Stimulated activated CD4-positive, alpha-beta T cell treated with anti-CD3 and anti-CD28 coated beads, TNF-alpha, amount 100 ng/mL, for 24 hours (primary cell): ENCODE results near the gene ASPSCR1.
A peak's percentile ranks its signal among the peaks of the same experiment; 100 is the strongest.
"Not testable (repeated sequence)": the region's sequence is repeated elsewhere in the genome, so short reads cannot be mapped to it uniquely, and the experiment has no call there.

Experiments used
- DNase-seq, 3 experiments: peaks; one replicate each; pipeline ENCODE4 v3.0.0-alpha.2; 2020; ENCODE audit warnings: low read depth in 3 of 3

Gene ASPSCR1

DNA sequence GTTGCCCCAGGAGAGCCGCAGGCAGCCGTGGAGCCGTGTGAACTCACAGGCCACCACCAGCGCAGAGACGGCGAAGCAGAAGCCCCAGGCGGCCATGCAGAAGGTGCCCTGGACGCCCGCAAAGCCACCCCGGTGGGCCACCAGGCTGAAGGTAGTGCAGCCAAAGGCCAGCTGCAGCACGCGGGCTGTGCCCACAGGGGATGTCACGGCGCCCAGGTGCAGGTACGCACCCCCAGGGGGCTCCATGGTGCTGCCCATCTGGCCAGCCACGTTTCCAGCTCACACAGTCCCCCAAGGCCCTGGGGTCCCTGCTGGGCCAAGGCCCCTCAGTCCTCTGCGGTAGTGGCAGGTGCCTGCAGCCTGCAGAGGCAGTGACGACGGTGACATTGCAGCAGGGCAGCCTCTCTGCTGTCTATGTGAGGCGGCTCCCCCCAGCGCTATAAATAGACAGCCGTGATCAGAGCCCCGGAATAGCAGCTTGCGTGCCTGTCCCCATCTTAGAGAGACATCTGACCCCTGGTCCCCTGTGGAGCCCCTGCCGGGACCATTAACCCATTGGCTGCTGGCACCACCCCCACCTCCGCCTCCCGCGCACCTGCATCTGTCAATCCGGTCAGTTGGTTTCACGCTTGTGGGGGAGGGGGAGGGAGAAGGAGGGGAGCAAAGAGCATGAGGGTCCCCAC is 35.8 kb upstream of the ASPSCR1 start:
- DNase-seq: no peak

DNA sequence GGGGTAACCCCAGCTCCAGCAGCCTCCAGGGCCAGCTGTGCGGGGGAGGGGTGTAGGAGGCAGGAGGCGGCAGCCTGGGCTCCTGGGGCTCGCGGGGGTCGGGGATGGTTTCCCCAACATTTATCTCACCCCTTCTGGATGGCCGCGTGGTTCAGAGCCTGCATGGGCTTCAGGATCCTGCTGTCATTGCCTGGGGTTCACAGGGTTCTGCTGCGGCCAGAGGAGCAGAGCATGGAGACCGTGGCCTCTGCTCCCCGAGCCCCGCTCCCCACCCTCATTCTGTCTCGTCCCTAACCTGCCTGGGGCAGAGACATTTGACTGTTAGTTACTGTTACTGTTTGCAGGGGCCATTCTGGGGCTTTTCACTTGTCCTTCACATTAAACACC is 35.3 kb upstream of the ASPSCR1 start:
- no peak for DNase-seq

DNA sequence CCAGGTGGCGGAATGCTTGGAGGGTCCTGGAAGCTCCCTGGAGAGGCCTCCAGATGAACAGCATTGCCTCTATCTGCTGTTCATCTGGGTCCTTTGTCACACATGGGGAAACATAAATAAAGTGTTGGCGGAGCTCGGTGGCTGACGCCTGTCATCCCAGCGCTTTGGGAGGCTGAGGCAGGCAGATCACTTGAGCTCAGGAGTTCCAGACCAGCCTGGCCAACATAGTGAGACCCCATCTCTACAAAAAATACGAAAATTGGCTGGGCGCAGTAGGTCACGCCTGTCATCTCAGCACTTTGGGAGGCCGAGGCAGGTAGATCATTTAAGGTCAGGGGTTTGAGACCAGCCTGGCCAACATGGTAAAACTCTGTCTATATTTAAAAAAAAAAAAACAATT is 32.6 kb upstream of the ASPSCR1 start:
- DNase-seq: no peak

DNA sequence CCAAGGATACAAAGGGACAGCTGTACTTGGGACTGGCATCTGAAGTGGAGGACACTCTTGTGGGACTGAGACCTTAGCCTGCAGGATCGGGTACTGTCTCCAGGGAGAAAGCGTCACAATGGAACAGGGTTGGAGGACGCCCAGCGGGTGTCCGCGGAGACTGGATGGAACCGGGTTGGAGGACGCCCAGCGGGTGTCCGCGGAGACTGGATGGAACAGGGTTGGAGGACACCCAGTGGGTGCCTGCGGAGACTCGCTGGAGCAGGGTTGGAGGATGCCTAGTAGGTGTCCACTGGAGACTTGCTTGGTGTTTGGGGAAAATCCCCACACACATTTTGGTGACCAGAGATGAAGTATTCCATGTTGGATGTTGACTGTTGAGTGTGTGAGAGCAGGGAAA is 30.2 kb upstream of the ASPSCR1 start, which contains the start of gene MYADML2:
Gene MYADML2 (minus strand): TSS at position 45 of the 400 bp plus-strand sequence. CDS start 5,492 bp downstream, outside the sequence.
- DNase-seq: no peak

DNA sequence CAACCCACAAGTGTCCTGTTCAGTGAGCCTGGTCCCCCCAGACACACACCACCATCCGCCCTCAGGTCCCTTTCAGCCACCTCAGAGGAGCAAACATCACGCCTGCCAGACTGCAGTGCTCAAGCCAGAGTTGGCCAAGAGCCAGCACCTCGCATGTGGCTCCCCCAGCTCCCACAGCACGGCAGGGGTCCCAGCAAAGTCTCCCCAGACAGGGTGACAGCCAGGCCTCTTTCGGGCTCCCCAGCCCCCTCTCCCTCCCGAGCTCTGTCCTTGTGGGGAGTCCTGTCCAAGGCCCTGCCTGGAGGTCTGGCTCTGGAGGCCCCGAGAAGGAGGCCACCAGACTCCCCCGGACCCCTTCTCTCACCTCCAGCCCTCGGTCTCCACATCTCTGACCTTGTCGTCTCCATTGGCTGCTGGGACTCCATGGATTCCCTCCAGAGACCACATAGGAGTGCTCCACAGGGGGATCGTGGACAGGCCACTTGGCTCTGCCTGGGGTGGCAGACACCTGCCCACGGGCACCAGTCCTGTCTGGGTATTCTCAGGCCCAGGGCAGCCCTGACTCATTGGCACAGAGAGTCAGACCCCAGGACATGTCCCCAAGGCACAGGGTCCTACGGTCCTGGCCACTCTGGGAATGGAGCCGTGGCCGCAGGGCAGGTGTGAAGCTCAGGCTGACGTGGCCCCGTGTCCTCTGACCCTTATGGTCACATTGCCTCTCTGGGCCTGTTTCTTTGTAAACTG is 28.6 kb upstream of the ASPSCR1 start:
- DNase-seq: no peak

DNA sequence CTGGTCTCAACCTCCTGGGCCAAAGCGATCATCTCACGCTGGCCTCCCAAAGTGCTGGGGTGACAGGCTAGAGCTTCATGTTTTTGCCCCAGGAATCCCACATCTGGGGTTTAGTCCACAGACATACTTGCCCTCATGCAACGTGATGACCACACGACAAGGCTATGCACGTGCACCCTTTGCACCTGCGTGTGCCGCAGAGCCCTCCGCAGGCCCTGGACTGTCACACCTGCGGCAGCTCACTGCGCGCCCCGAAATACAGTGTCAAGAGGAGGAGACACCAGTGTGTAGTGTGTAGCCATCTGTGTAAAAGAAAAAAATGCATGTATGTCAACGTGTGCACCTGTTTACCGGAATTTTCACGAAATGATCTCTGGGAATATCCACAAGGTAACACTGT is 26.9 kb upstream of the ASPSCR1 start:
- DNase-seq: no peak

DNA sequence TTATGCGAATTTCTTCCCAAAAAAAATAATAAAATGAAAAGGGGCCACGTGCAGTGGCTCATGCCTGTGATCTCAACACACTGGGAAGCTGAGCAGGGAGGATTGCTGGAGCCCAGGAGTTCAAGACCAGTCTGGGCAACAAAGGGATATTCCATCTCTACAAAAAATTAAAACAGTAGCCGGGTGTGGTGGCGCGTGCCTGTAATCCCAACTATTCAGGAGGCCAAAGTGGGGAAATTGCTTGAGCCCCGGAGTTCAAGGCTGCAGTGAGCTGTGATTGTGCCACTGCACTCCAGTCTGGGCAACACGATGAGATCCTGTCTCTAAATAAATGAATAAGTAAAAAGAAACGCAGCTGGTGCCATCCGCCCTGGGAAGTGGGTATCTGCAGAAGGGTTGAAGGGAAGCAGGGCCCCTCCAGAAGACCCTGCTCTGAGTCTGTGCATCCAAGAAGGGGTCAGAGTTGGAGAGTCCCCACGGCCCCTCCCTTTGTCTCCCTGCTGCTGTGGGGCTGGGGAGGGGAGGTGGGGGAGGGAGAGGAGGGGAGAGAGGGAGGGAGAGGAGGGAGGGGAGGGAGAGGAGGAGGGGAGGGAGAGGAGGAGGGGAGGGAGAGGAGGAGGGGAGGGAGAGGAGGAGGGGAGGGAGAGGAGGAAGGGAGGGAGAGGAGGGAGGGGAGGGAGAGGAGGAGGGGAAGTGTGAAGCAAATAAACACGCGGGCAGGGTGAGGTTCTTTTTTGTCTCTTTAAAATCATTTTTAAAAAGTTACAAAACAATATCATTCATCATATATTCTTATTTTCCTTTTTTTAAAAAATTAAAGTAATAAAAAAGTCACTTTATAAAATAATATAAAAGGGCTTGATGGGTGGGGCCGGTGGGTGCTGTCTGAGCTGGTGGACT is 25.4 kb upstream of the ASPSCR1 start:
- no peak for DNase-seq

DNA sequence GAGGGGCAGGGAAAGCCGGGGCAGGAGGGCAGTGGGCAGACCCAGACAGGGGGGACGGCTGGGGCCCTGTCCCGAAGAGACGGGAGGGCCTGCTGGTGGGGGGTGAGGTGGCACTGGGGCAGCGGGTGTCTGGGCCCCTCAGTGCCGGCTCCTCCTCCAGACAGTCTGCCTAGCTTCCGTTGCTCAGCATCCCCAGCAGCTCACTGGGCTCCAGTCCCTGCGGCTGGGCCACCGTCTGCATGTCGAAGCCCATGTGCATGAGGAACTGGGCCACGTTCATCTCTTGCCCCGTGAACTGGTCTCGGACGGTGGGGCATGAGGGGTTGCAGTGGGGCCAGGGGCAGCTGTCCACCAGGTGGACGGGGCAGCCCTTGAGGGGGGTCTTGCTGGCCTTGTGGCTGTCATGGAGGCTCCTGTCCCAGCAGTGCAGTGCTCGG is 24.6 kb upstream of the ASPSCR1 start:
- no peak for DNase-seq

DNA sequence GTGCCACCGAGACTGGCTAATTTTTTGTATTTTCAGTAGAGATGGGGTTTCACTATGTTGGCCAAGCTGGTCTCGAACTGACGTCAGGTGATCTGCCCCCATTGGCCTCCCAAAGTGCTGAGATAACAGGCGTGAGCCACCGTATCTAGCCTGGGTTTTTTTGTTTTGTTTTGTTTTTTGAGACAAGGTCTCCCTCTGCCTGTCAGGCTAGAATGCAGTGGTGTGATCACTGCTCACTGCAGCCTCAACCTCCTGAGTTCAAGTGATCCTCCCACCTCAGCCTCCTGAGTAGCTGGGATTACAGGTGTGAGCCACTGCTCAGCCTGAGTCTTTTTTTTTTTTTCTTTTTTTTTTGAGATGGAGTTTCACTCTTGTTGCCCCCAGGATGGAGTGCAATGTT is 24.0 kb upstream of the ASPSCR1 start:
- DNase-seq: not testable (repeated sequence)

DNA sequence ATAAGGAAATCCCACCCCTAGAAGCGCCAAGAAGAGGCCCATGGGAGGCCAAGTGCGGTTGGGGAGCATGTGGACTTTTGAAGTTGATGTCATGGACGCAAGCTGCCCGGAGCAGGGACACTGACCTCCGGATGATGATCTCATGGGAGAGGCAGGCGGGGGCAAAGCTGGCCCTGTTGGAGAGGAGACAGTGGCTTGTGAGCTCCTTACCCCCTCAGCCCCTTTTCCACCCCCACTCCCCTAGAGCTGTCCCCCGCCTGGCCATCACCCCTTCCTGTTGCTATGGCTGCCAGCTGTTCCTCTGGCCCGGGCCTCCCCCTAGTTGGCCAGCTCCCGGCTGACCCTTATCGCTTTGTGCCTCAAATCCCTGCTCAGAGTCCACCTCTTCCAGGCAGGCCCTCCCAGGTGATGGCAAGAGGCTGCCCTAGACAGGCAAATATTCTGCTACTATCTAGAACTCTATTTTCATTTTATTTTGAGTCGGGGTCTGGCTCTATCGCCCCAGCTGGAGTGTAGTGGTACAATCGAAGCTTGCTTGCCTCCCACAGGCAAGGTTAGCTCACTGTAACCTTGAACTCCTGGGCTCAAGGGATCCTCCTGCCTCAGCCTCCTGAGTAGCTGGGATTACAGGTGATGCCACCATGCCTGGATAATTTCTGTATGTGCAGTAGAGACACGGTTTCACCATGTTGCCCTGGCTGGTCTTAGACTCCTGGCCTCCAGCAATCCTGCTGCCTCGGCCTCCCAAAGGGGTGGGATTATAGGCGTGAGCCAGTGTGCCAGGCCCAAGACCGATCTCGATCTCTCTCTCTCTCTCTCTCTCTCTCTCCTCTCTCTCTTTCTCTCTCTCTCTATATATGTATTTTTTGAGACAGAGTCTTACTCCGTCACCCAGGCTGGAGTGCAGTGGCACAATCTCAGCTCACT is 23.0 kb upstream of the ASPSCR1 start:
- DNase-seq: no peak

DNA sequence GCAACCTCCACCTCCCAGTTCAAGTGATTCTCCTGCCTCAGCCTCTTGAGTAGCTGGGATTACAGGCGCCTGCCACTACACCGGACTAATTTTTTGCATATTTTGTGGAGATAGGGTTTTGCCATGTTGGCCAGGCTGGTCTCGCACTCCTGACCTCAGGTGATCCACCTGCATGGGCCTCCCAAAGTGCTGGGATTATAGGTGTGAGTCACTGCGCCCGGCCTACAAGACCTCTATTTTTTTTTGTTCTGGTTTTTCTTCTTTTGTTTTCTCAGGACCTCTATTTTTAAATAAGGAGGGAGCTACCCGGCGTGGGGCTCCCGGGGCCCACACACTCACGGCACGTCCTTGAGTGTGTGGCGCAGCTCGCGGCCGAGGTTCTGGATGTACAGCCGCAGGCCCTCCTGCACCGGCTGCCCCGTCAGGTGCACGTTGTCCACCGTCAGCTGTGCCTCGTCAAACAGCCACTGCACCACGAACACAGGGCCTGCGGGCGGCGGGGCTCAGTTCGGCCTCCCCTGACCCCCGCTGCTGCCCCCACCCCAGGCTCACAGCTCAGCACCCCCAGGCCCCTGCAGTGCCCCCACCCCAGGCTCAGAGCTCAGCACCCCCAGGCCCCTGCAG is 22.3 kb upstream of the ASPSCR1 start:
- DNase-seq: no peak

DNA sequence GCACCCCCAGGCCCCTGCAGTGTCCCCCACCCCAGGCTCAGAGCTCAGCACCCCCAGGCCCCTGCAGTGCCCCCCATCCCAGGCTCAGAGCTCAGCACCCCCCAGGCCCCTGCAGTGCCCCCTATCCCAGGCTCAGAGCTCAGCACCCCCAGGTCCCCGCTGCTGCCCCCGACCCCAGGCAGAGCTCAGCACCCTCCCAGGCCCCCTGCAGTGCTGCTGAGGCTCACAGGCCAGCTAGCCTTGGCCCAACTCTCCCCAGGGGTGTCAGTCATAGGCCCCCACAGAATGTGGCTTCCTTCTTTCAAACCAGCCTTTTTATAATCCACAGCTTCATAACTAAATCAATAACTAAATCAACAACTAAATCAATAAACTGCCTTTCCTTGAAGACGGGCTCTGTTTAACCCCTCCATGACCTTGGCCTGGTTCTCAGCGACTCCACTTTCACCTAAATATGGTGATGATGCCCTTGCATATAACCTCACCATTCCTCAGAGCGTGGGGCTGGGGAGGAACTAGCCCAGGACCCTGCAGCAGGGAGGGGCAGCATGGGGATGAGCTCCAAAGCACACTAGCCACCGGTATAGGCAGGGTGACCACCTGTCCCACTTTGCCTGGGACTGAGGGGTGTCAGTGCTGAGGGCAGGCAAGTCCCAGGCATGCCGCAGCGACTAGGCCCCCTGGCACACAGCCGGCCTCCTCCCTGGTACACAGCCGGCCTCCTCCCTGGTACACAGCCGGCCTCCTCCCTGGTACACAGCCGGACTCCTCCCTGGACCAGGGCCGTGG is 21.5 kb upstream of the ASPSCR1 start:
- DNase-seq: no peak

DNA sequence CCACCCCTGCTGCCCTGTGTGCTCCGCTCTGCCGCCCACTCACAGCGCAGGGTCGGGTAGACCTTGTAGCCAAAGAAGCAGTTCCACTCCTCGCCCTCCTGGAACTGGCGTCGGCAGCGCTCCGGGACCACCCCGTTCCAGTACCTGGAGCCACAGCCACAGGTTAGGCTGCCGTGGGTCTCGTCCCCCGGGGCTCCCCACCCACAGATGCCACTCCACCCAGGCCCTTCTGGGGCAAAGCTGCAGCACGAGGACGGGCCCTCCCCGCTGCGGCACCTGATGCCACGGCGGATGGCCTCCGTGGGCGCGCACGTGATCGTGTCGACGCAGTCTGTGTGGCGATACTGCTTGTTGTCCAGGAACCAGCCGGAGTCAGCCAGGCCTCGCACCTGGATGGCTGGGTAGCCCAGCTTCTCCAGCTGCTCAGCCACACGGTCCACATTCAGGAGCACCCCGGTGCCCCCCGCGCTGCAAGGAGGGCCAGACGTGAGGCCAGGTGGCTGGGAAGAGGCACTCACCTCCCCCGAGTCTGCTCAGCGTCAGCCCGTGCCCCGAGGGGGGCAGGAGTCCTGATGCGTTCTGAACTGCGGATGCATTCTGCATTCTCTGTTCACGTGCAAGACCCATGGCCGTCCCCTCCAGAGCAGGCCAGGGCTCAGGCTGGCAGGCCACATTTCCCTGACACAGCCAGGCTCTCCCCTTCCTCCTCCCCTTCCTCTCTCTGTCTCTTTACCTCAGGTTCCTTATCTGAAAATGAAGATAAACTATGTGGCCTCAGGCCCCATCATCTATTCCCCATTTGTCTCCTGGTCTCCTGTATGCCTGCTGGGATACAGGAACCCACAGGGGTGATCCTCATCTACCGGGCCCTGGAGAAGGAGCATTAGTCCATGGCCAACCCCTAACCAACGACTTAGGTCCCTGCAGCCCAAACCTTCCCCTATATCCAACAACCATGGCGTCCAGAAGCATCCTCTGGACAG is 20.5 kb upstream of the ASPSCR1 start:
- no peak for DNase-seq

DNA sequence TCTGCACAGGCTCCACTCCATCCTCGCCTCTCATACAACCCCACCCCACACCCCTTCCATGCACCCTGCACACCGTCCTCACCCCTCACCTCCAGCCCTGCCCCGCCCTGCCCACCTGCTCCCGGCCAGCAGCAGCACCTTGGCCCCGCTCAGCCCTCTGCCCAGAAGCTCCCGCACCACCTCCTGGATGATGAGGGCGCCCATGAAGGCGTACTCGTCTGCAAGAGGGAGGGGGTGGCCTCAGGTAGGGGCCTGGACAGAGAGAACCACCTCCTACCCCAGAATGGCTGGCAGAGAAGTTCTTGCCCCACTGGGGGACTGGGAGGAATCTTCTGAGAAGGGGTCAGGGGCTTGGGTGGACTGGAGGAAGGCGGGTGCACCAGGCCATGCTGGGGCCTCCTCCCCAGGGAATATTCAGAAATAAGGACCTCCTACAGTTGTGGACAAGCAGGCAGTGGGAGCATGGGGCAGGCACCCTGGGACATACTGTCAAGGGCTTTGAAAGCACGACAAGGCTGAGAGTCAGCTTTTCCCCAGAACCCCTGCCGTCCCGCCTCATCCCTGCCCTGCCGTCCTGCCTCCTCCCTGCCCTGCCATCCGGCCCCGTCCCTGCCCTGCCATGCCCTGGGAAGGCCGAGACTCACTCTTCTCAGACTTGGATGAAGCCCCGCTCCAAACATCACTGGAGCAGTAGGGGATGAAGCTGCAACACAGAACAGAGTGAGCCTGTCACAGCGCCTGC is 19.6 kb upstream of the ASPSCR1 start:
- no peak for DNase-seq

DNA sequence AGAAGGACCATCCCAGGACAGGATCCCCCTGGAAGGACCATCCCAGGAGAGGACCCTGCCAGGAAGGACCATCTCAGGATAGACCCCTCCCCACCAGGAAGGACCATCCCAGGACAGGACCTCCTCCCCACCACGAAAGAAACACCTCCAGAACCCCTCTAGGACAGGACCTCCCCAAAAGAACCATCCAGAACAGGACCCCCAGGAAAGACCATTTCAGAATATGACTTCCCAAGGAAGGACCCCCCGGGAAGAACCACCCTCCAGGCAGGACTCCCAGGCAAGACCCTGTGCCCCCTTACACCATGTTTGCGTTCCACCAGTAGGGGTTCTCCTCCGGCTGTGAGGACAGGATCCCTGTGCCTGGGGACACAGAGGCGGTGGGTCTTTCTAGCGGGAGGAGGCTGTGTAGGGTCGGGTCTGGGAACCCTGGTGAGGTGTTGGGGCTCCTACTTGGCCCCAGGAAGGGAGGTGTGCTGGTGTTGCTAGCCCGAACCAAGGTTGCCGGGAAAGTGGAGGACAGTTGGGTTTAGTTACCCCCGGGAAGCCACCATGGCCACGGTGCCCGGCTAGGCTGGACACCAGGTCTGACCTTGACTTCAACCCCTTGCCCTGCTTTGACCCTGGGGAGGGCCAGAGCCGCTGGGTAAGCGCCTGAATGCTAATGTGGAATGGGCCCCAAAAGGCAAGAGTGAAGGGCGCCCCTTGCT is 18.6 kb upstream of the ASPSCR1 start:
- DNase-seq: no peak

DNA sequence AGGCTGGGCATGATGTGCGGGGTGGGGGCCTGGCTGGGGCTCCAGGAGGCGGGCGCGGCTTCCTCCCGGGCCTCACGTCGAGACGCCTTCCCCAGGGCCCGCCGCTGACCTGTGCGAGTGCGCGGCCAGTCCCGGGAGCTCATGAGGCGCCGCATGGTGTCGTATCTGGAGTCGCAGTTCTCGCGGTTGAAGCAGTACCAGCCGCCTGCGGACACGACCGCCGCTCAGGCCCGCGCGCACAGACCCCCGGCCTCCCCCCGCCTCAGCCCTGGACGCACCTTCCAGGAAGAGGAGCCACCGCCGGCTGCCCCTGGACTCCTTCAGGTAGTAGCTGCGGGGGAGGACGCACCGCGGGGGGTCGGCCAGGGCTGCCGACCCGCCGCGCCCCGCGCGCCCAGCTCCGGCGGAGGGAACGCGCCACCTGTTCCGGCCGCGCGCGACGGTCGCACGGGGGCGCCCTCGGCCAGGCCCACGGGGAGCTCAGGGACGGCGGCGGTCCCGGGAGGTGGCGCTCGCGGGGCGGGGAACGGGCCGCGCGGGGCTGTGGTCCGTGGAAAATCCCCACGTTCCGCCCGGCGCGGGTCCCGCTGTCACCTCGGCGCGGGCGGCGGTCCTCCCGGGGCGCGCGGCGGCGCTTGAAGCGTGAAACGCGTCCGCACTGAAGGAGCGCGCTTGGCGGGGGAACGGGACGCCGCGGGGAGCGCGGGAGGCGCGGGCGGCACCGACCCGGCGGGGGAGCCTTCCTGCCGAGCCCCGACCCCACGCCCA is 17.9 kb upstream of the ASPSCR1 start:
- DNase-seq: peak; percentile 47 to 74 (median 56)
